ENCODE results near the gene MISP. TPM values are rescaled to one million over a fixed set of nuclear protein-coding genes. Genes with fewer than 3 reads are reported as not detected.
A peak's percentile ranks its signal among the peaks of the same experiment; 100 is the strongest.

Gene MISP
- total RNA-seq, 1 donor from 2014 or later: 0.49 TPM

DNA sequence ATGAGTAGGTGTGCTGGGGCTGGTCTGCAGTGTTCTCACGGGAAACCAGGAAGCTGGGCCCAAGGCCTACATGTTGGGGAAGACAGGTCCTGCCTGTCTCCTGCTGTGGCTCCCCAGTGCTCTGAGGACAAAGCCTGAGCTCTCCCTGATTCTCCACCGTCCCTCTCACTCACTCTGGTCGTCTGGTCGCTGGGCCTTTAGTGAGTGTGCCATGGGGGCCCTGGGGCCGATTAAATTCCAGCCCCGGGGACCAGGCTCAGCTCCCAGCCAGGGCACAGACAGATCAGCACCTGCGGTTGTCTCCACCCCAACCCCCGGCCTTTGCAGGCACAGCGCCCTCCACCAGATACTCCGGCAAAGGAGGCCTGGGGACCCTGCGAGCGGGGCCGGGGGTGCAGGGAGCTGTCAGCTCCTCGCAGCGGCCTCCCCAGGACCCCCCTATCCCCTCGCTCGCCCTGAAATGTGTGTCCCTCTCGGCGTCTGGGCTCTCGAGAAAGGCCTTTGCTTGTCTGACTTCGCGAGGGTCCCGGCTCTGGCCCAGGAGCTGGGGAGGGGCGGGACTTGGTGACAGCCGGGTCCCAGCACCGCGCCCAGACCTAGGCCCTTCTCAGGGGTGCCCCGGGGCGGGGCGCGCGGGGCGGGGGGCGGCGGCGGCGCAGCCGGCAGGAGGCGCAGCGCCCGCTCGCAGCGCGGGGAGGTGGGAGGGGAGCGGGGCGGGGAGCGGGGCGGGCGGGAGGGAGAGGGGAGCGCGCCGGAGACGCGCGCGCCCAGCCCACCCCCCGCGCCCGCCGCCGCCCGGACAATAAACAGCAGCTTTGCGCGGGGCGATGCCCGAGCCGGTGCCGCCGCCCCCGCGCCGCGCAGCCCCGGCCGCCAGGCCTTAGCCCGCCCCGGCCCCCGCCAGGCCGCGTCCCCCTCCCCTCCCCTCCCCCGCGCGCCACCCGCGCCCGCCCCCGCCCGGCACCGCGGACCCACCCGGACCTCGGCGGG is 42.5 kb upstream of the MISP start, which contains the start of gene PALM:
TSS of gene PALM (plus strand) at position 782 of the 990 bp plus-strand sequence. CDS start 212 bp downstream, outside the sequence.
- H3K9me3 ChIP-seq: no peaks in the 10 kb centered on the region
- no peak for DNase-seq (ENCODE audit: extremely low spot score in 2 of 2)

DNA sequence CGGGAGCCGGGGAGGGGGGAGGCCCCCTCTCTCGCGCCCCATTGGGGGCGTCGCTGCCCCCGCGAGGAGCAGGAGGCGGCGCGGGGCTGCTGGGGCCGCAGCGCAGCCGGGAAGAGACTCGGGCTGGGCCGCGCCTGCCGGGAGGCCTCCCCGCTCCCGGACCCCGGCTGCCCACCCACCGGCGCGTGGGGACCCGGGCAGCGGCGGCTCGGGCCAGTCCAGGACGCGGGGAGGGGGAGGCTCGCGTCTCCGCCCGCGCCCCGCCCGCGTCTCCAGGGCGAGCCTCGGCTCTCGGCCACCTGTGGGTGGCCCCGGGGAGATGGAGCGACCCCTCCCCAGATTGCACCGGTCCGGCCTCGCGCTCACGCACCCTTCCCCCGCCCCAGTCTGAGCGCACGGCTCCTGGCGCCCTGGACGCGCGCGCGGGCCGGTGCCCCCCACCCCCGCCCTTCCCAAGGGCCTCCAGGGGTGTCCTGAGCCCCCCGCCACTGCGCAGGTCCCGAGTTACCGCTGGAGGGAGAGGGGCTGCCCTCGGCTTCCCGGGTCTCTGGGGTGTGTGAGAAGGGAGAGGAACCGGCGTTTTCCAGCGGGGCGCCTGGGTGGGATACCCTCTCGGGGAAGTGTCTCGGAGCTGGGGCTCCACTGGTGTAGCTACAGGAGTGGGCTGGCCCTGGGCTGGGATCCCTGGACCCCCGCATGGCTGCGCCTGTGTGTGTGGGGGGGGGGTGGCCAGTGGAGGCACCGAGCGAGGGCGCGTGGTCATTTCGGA is 41.5 kb upstream of the MISP start:
- no peaks in the 10 kb centered on the region for H3K9me3 ChIP-seq
- H3K27me3 ChIP-seq: no peaks in the 10 kb centered on the region
- H3K4me1 ChIP-seq: peaks cover 32% of the 10 kb centered on the region
- TF ChIP-seq POLR2A (IDR thresholded peaks at IDR 0.05) (no peak), POLR2AphosphoS5 (IDR thresholded peaks at IDR 0.05; ENCODE audit: insufficient read depth in 1 of 2, low read depth in 1 of 2) (no peak)
- TF ChIP-seq, protein P1, sequence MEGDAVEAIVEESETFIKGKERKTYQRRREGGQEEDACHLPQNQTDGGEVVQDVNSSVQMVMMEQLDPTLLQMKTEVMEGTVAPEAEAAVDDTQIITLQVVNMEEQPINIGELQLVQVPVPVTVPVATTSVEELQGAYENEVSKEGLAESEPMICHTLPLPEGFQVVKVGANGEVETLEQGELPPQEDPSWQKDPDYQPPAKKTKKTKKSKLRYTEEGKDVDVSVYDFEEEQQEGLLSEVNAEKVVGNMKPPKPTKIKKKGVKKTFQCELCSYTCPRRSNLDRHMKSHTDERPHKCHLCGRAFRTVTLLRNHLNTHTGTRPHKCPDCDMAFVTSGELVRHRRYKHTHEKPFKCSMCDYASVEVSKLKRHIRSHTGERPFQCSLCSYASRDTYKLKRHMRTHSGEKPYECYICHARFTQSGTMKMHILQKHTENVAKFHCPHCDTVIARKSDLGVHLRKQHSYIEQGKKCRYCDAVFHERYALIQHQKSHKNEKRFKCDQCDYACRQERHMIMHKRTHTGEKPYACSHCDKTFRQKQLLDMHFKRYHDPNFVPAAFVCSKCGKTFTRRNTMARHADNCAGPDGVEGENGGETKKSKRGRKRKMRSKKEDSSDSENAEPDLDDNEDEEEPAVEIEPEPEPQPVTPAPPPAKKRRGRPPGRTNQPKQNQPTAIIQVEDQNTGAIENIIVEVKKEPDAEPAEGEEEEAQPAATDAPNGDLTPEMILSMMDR (IDR thresholded peaks at IDR 0.05): no peak
- intact Hi-C loops (cut with DNase I): no loop called here
- H3K4me3 ChIP-seq: peak overlapping the region; percentile 59 to 73
- H3K36me3 ChIP-seq: no peaks in the 10 kb centered on the region
- DNase-seq (ENCODE audit: extremely low spot score in 2 of 2): no peak
- peak overlapping the region; percentile 87 for H3K27ac ChIP-seq

More for the DNA sequence above, 42.5 kb upstream of the MISP start, which contains the start of gene PALM:
- no peaks in the 10 kb centered on the region for H3K36me3 ChIP-seq
- intact Hi-C loops (cut with DNase I): no loop called here
- peaks cover 41% of the 10 kb centered on the region for H3K4me1 ChIP-seq
- peak within 1 kb of the TSS; percentile 59 to 73 for H3K4me3 ChIP-seq
- H3K27me3 ChIP-seq: no peaks in the 10 kb centered on the region
- TF ChIP-seq POLR2A (IDR thresholded peaks at IDR 0.05) (no peak), POLR2AphosphoS5 (IDR thresholded peaks at IDR 0.05; ENCODE audit: insufficient read depth in 1 of 2, low read depth in 1 of 2) (no peak)
- TF ChIP-seq, protein P1 (IDR thresholded peaks at IDR 0.05): no peak
- H3K27ac ChIP-seq: peak within 1 kb of the TSS; percentile 88

- no peak for DNase-seq (ENCODE audit: extremely low spot score in 2 of 2)
- H3K9me3 ChIP-seq: no peaks in the 10 kb centered on the region
- no peaks in the 10 kb centered on the region for H3K36me3 ChIP-seq
- H3K4me3 ChIP-seq: peak overlapping the region; percentile 59 to 73
- TF ChIP-seq, protein P1 (IDR thresholded peaks at IDR 0.05): no peak
- peak in 1 of 2 donors; percentile 65 for TF ChIP-seq POLR2AphosphoS5 (IDR thresholded peaks at IDR 0.05; ENCODE audit: insufficient read depth in 1 of 2, low read depth in 1 of 2)
- peak in 1 of 2 donors; percentile 24 for TF ChIP-seq POLR2A (IDR thresholded peaks at IDR 0.05)
- peak overlapping the region; percentile 87 for H3K27ac ChIP-seq
- H3K27me3 ChIP-seq: no peaks in the 10 kb centered on the region
- H3K4me1 ChIP-seq: peaks cover 30% of the 10 kb centered on the region
- intact Hi-C loops (cut with DNase I): no loop called here
Observed at GRCh38 chr19:709965-710571, 40.8 kb upstream of the MISP start.

DNA sequence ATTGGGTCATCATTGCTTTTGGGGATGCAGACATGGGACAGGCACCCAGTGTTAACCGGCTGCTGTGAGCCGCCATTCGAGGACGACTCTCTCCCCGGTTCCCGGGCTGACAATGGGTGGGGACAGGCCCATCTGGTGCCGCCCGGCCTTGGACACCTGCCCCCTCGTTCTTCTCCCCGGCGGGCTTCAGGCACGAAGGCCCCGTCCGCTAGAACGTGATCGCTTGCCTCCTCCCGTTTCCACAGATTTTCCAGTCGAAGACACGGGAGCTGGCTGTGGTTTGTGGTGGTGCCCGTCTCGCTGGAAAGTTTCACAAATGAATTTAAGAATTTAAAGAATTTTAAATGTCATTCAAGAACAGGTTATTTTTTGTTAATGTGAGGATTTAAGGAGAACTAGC is 40.1 kb upstream of the MISP start:
- Histone ChIP-seq H3K36me3 (no peaks in the 10 kb centered on the region), H3K27ac (peak overlapping the region; percentile 87), H3K27me3 (no peaks in the 10 kb centered on the region), H3K4me3 (peak overlapping the region; percentile 59 to 73), H3K4me1 (peaks cover 30% of the 10 kb centered on the region), H3K9me3 (no peaks in the 10 kb centered on the region)
- no peak for DNase-seq (ENCODE audit: extremely low spot score in 2 of 2)
- TF ChIP-seq, protein P1 (IDR thresholded peaks at IDR 0.05): no peak
- TF ChIP-seq POLR2A (IDR thresholded peaks at IDR 0.05): no peak
- TF ChIP-seq POLR2AphosphoS5 (IDR thresholded peaks at IDR 0.05; ENCODE audit: insufficient read depth in 1 of 2, low read depth in 1 of 2): no peak
- intact Hi-C loops (cut with DNase I): no loop called here

All from vagina (tissue), 2 donors.